ENCODE measurements around the gene PTPRJ.
A peak's percentile ranks its signal among the peaks of the same experiment; 100 is the strongest.

PTPRJ gene

DNA sequence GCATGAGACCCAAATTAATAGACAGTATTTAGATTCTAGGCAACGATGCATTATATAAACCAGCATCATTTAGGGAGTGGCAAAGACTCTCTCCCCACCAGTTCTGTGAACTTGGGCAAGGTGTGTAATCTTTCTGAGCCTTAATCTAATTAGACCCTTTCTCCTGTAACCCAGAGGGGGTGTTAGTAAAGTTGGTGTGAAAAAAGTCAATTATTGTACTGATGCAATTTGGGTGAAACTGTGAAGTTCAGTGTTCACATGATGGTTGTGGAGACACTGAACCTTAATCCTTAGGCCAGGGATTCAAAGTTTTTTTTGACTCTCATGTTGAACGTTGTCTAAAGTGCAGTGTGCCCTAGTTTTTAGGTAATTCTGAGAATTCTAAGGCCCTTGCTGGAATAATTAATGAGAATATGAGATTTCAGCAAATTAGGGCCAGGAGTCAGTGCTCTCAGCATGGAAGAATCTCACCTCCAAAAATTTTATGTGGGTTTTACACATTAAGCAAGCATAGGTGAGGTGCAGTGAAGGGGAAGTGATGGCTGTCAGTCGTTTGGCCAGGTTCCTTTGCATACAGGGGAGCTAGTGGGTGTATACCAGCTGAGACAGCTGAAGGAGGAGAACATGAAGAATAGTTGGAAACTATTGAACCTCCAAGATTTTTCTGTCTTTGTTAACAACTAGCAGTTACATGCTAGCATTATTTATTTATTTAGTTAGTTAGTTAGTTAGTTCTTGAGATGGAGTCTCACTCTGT is 94.2 kb downstream of the PTPRJ start:
- DNase-seq, result no peak

DNA sequence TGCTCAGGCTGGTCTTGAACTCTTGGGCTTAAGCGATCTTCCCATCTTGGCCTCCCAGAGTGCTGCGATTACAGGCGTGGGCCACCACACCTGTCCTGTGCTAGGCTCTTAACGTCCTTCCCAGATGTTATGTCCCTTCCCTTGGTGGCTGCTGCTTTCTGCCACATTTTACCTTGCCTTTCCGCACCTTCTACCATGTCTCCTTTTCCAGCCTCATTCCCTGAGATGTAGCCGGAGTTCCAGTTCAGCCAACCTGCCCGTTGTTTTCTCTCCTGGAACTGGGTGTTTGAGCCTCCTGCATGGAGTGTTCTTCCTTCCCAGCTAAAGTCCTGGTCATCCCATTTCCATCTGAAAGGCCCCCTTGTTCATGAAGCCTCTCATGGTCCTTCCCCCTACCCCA is 95.3 kb downstream of the PTPRJ start:
- no peak for DNase-seq

DNA sequence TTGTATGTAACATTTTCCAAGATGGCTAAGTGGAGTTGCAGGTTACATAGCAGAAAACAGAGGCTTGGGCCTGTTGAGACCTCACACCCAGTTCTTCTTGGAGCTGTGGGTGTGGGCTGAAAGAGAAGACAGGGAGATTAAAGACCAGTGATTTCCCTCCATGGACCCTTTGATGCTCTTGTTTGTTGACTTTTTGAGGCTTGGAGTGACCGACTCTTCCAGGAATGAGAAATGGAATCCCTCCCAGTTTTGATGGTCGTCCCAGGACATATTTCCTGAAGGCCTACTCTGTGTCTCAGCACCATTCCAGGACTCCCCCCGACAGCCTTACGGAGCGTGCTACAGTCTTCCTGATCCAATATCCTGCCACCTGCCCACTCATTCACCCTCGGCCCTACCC is 96.9 kb downstream of the PTPRJ start:
- no peak for DNase-seq

DNA sequence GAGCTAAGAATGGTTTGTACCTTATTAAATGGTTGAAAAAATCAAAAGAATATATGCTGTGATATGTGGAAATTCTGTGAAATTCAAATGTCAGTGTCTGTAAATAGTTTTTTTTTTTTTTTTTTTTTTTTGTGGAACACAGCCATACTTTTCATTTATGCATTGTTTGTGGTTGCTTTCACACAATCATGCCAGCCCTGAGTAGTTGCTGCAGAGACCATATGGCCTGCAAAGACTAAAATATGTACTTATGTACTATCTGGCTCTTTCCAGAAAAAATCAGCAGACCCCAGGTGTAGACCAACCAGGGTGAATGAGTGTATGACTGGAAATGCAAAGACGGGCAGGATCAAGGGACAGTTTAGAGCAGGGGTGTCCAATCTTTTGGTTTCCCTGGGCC is 98.3 kb downstream of the PTPRJ start:
- DNase-seq, result no peak

DNA sequence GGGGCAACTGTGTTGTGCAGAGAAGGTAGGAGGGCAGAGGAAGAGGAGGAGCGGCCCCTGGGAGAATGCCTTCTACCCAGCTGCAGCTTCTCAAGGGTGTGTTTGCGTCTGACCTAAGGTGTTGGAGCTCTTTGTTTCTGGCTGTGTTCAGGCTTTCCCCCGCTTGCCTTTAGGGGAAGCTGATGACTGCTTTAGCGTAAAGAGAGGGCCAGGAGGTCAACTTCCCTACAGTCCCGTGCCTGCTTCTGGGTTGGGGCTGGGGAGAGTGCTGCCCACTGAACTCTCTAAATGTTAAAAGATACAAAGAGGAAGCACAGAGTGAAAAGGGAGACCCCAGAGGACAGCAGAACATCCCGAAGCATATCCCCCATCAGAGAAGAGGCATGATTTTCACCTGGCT is 99.2 kb downstream of the PTPRJ start:
- no peak for DNase-seq

DNA sequence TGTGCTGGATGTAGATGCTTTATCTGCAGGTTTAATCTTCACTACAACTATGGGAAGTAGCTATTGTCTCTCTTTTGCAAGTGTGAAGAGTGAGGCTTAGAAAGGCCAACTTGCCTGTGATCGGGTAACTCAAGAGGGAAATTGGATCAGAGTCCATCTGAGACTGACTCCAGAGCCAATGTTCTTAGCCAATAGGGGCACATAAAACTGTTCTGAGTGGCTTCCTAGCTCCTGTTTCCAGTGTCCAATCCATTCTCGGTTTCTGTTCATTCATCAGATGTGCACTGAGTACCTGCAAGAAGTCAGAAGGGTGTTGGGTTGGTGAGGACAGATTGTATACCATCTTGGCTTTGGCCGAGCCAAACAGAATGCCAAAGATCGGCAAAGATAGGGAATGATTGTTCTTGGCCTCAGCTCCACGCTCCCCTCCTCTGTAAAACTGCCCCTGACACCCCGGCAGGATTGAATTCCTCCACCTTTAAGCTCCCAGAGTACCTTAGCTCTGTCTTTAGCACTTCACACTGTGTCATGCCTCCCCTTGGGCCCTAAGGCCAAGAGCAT is 100.0 kb downstream of the PTPRJ start:
- no peak for DNase-seq

DNA sequence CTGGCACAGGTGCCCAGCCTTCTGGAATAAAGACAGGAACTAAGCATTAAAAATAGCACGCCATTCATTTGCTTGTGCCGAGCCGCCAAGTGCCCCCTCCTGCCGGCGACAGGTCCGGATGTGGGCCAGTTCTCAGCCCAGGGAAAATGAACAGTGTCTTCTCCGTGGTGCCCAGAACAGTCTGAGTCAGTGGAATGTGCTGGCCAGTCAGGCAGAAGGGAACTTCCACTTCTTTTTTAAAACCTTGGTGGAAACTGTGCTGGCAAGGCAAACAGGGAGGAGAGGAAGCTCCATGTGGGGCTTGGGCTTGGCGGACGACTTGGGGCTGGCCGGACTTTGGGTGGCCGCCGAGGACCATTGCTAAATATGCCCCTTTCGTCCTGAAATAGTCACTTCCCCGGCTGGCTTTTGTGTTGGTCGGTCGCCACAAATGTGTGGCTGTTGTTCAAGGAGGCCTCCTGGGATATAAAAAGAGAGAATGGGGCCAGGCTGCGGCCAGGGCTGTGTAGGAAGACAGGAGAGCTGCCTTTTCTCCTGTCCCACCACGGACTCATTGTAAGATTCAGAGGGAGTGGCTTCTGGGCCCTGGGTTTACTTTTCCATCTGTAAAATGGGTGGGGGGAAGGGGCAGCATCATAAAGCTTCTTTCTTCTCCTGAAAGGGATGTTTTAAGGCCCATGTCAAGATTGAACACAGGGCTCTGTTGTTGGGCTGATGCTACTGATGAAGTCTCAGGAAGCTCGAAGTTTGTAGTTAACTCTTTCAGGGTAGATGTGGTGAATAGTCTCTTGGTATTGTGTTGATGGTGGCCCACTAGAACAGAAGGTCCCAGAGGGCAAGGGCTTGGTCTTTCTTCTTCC is 101.0 kb downstream of the PTPRJ start:
- peak; percentile 34 for DNase-seq

DNA sequence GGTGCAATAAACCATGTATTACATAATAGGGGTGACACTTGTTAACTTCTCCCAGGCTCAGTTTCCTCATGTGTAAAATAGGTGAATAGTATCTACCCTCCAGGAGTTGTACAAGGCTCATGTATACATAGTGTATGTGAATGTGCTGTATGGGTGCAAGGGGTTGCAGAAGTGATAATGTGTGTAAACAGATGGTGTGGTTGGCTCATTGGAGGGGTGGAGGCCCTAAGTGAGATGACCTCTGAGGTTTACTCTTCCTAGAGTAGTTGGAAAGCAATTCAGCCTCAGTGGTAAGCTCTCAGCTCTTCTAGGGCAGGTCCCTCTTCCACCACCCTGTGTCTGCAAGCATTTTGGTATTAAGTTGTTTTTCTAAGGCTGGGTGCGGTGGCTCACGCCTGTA is 102.4 kb downstream of the PTPRJ start:
- DNase-seq, result no peak

DNA sequence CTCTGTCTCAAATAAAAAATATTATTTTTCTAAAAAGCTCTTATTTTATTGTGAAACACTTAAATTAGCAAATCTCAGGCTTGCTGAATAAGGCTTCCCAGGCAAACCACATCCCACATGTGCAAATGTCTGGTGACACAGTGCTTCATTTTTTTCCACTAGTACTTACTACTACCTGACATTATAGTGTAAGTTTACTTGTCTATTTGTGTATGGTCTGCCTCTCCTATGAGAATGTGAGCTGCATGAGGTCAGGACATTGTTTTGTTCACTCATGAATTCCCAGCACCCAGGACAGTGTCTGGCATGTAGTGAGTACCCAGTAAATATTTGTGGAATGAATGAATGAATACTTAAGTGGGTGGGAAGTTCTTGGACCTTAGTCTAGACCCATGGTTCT is 103.1 kb downstream of the PTPRJ start:
- DNase-seq, result no peak

DNA sequence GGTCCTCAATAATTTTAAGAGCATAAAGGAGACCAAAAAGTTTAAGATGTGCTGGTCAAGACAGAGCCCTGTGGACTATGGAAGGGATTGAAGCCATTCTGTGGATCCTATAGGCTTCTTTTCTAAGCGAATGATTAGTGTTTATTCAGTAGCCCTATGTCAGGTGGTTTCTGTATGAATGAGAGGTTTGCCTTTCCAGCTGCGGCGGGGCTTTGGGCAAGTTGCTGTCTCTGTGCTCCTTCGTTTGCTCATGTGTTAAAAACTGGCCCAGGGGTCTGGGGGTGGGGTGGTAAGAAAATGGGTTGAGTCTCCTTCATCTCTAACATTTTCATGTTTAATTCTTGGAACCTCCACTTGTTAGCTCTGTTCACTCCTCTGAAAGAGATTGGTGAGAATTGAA is 105.3 kb downstream of the PTPRJ start:
- no peak for DNase-seq

DNA sequence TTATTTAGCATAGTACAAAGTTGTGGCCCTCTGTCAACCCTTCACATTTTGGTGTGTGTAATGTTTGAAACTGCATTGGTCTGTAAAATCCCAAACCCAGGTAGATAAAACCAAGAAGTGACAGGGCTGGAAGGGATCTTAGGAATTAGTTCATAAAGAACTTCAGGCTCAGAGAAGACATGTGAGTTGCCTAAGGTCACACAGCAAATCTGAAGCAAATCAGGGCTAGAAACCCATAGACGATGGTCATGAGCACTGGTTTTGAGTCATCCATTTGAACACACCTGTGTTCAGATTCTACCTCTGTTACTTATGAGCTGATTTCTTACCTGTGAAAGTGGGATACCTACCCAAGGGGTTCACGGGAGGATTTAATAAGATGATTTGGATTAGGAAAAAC is 107.1 kb downstream of the PTPRJ start:
- DNase-seq, result no peak

DNA sequence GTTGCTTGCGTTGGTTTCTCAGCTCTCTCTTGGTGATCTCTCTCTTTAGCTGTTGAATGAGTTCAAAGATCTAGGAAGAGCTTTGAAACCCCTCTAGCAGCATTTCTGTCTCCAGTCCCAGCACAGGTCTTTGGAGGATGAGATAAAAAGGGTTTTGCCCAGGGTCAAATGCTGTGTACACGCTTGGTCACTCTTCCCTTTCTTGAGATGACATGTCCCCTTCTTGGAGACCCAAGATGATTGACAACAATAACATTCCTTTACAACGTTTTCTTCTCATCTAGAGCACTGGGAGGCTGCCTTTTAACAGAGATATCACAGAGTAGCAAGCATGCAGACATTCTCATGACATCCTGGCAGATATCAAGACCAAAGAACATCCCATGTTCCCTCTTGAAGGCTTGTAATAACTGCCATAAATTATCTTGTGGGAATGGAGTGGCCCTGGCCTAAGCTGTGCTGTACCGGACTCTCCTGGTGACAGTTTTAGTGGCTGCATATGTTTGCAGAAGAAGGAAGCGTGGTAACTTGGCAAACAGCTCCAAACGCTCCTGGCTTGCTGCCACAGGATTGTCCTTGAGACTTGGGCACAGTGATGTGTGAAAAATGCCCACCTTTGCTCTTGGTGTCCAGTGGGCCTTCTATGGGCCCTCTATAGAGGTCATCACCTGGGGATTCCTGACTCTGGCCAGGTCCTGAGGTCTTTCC is 107.8 kb downstream of the PTPRJ start:
- no peak for DNase-seq

DNA sequence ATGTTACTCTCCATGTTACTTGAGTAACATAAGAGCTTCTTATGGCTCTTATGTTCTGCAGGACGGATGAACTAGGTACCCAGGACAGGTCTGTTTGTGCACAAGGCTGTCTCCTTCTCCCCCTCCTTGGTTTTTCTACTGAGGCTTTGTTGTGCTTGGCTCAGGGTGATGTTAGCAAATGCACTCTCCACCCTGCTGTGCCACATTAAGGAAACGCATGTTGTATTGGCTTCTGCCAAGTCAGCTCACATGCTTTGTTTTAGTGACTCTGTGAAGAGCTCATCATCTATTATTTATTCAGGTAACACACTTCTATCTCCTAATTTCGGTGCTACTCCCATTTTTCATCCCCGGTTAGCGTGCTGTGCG is 108.3 kb downstream of the PTPRJ start:
- DNase-seq, result no peak

DNA sequence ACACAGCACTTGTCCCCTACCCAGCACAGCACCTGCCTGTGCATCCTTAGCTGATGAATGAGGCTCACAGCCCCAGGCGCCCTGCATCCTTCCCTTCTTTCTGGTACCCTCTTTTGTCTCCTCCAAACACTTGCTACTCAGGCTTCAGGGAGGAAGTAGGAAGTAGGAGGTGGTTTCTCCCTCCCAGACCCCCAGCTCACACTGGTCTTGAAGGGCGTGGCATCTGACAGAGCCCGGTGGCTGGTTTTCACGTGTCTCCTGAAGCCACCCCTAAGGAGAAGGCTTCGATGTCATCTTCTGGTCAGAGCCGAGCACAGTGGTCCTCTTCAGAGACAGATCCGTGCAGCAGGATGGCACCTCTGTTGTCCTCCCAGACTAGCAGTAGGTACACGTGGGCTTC is 109.8 kb downstream of the PTPRJ start:
- DNase-seq, result no peak

DNA sequence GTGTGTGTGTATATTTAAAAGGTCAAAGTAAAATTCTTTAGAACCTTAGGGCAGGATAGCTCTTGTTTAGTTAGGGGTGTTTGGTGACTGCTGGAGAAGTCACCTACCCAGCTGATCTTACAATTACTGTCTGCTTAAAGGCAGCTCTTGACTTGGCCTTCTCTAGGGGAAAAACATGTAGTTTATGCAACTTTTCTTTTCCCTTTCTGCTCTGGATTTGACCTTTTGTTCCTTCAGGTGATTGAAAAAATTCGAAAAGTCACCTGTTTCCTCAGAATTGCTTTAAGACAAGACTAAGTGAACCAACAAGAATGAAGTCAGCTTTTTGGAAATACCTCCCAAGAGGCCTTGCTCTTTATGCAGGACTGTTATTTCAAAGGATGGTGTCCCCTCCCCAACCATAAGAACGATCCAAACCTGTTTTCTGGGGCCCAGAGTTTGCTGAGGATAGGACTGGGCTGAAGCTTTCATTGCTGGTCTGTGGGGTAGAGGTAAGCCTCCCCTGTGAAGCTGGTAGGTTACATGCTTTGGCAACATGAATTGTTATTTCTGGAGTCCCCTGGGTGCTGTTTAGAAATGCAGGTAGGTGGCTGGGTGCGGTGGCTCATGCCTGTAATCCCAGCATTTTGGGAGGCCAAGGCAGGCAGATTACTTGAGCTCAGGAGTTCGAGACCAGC is 111.2 kb downstream of the PTPRJ start:
- no peak for DNase-seq

DNA sequence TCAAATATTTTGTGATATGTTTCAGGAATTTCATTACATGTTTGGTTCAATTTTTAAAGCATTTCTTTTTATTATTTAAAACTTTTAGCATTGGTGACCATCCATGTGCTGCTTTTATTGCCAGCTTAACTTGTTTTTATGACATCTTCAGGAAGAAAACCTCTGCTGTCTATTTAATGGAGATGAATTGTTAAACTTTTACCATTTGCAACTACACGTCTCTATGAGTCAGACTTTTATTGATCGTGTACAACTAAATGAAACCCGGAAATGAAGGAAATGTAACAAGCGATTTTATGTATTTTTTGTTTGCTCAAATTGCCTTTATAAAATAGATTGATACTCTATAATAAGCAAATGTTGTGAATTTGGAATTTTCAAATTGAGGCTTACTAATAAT is 113.0 kb downstream of the PTPRJ start:
- DNase-seq, result no peak

DNA sequence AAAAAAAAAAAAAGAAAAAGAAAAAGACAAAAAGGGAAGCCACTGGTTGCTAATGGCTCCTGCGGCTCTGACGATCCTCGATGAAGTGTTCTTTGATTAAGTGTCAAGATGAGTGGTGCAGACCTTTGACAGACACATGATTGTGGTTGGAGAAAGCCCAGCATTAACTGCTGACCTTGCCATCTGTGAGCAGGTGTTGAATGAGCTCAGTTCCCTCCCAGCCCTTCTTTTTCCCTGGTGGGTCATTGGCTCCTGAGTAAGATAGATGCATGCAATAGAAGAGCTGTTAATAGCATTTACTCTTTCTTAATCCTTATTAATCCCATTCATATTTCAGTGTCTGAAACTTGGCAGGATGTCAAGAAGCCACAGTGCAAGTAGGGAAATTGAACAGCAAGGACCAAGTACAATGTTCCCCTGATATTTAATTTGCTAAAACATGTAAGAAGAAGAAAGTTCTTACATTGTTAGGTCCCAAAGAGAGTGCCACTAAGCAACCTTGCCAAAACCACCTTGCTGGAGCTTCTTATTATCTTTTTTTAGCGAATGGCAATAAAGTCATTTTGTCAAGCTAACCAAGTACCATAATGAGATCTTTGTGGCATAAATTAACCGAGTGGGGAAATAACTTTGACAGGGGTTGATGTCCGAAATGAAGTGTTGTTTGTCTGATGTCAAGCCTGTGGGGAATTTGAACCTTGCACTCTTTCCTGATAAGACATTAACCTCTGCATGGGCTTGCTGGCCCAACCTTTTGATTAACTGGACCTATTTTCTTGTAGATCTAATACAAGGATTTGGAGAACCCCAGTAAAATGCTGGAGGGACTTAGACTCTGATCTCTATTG is 113.7 kb downstream of the PTPRJ start:
- no peak for DNase-seq

DNA sequence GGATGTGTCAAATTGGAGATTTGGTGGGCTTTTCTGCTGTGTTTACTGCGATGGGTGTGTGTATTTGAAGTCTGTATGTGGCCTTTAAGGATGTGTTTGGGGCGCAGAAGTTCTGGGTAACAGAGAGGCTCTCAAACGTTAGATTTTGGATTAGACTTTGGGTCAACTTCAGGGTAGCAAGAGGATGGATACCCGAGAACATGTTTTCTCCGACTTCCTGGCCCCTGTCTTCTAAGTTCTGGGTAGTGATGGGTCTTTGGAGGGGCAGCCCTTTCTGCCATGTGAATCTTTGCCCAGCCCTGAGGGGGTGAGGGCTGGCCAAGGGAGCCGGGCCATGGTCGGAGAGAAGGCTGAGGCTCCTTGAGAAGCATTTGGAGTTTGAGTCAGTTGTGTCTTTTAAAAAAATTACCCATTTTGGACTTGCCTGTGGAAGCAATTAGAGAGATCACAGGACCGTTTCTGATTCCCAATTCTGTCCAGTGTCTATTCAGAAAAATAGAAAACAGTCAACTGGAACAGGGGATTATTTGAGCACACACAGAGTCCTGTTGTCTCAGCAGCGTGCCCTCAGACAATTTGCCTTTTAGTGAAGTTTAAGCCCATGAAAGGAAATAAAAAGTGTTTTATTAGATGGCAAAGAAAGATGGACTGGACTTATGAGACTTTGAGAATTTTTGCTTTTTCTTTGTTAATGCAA is 114.4 kb downstream of the PTPRJ start:
- no peak for DNase-seq

DNA sequence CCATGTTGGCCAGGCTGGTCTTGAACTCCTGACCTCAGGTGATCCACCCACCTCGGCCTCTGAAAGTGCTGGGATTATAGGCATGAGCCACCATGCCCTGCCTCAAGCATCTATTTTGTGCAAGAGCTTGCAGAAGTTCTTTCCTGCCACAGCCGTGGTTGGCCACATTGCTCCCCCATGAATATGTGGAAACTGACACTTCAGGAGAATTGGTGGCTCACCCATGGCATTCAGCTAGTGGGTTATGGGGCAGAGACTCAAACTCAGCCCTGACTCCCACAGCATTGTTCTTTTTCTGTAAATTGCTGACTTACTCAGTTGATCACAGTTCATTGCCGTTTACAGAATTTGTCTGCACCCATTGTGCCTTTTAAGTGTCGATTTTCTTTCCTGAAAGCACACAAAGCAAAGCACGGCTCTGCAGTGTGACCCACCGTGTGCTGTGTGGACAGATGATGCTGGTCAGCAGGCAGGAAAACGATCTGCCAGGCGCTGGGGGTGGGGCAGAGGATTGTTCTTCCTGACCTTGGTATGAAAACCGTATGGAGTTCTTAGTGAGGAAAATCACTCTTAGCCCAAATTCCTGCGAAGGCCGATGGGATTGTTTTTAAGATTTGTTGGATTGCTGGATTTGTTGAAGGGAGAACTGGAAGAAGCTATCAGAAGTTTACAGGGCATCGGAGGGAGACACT is 115.6 kb downstream of the PTPRJ start:
- DNase-seq, result peak; percentile 44

Measured in activated CD4-positive, alpha-beta T cell treated with anti-CD3 and anti-CD28 coated beads for 48 hours (primary cell).